Astrocyte (in vitro differentiated cells and primary cell): ENCODE measurements around the gene WDR11. TPM values are rescaled to one million over a fixed set of nuclear protein-coding genes. Genes with fewer than 3 reads are reported as not detected.

ENCODE experiments used
- DNase-seq: peaks from one replicate; pipeline ENCODE4 v3.0.0-alpha.2; 2010; ENCODE audit warnings: low read depth
- FAIRE-seq: peaks from 2 replicates; lab custom pipeline; 2011; peaks lifted over from hg19 to GRCh38; lab: Jason Lieb, UNC
- H2AFZ ChIP-seq: 2 replicates; pipeline ENCODE4 v1.6.0; 2012; ENCODE audit warnings: low read depth, low read length, inconsistent platforms
- H3K27ac ChIP-seq: 2 replicates; pipeline ENCODE4 v1.5.1; 2011; ENCODE audit warnings: low read depth, low read length, inconsistent platforms
- H3K27me3 ChIP-seq: 2 replicates; pipeline ENCODE4 v1.6.0; 2011; ENCODE audit warnings: low read length, inconsistent platforms; ENCODE audit not compliant: insufficient read depth
- H3K36me3 ChIP-seq: 2 replicates; pipeline ENCODE4 v1.5.1; 2011; ENCODE audit warnings: low read length, inconsistent platforms; ENCODE audit not compliant: insufficient read depth
- H3K4me1 ChIP-seq: 2 replicates; pipeline ENCODE4 v1.5.1; 2011; ENCODE audit warnings: low read length, inconsistent platforms; ENCODE audit not compliant: insufficient read depth
- H3K4me2 ChIP-seq: 2 replicates; pipeline ENCODE4 v1.6.0; 2012; ENCODE audit warnings: low read length, inconsistent platforms
- H3K4me3 ChIP-seq: 2 replicates; pipeline ENCODE4 v1.5.1; 2011; ENCODE audit warnings: low read depth, mild to moderate bottlenecking, low read length, inconsistent platforms; ENCODE audit not compliant: insufficient read depth
- H3K79me2 ChIP-seq: 2 replicates; pipeline ENCODE4 v1.6.0; 2012; ENCODE audit warnings: mild to moderate bottlenecking, low read length, inconsistent platforms; ENCODE audit not compliant: insufficient read depth
- H3K9ac ChIP-seq: 2 replicates; pipeline ENCODE4 v1.6.0; 2012; ENCODE audit warnings: mild to moderate bottlenecking, low read length, inconsistent platforms
- H3K9me3 ChIP-seq: 2 replicates; pipeline ENCODE4 v1.5.1; 2012; ENCODE audit warnings: low read depth, mild to moderate bottlenecking, low read length, inconsistent platforms; ENCODE audit not compliant: insufficient read depth
- H4K20me1 ChIP-seq: 2 replicates; pipeline ENCODE4 v1.6.0; 2012; ENCODE audit warnings: low read length, inconsistent platforms; ENCODE audit not compliant: insufficient read depth
- H3K27ac Mint-ChIP-seq: one replicate; pipeline ENCODE4 v1.8.0; 2021; ENCODE audit warnings: mild to moderate bottlenecking, mixed read lengths; ENCODE audit not compliant: unreplicated experiment
- H3K27me3 Mint-ChIP-seq: one replicate; pipeline ENCODE4 v1.8.0; 2021; ENCODE audit warnings: low read depth, mixed read lengths; ENCODE audit not compliant: unreplicated experiment
- H3K36me3 Mint-ChIP-seq: one replicate; pipeline ENCODE4 v1.8.0; 2021; ENCODE audit warnings: low read depth, mixed read lengths; ENCODE audit not compliant: unreplicated experiment
- H3K4me1 Mint-ChIP-seq: one replicate; pipeline ENCODE4 v1.8.0; 2021; ENCODE audit warnings: low read depth, mixed read lengths; ENCODE audit not compliant: unreplicated experiment
- H3K4me3 Mint-ChIP-seq: one replicate; pipeline ENCODE4 v1.8.0; 2021; ENCODE audit warnings: mild to moderate bottlenecking, moderate library complexity, mixed read lengths; ENCODE audit not compliant: unreplicated experiment
- H3K9me3 Mint-ChIP-seq: one replicate; pipeline ENCODE4 v1.8.0; 2021; ENCODE audit warnings: mild to moderate bottlenecking, mixed read lengths; ENCODE audit not compliant: unreplicated experiment
- CTCF ChIP-seq: IDR thresholded peaks from 2 replicates; pipeline ENCODE4 v1.5.1; 2011; ENCODE audit warnings: low read depth, mild to moderate bottlenecking, inconsistent platforms, low read length, moderate library complexity; ENCODE audit not compliant: insufficient read depth
- EZH2 ChIP-seq: IDR thresholded peaks from 2 replicates; pipeline ENCODE4 v1.6.1; 2012; ENCODE audit warnings: mild to moderate bottlenecking, low read length, inconsistent platforms; ENCODE audit not compliant: insufficient read depth
- total RNA-seq: library from RNA; stranded (reverse); gene quantifications from 2 replicates; pipeline ENCODE4 v1.2.1, GENCODE V29; 2021

Gene WDR11
- total RNA-seq, 1 donor from 2014 or later: 55.8 TPM

- H3K9me3 Mint-ChIP-seq: peaks cover 5% of the 10 kb centered on the region
- no peaks in the 10 kb centered on the region for H3K36me3 Mint-ChIP-seq
- H3K27me3 ChIP-seq: no peaks in the 10 kb centered on the region
- H4K20me1 ChIP-seq: no peaks in the 10 kb centered on the region
- H3K9me3 ChIP-seq: no peaks in the 10 kb centered on the region
- no peak for FAIRE-seq
- TF ChIP-seq CTCF (no peak), EZH2 (no peak)
- H3K27ac ChIP-seq: no peak overlapping the region
- H3K4me1 ChIP-seq: peaks cover 3% of the 10 kb centered on the region
- no peak for DNase-seq
- H3K27ac Mint-ChIP-seq: no peak overlapping the region
- H3K4me3 Mint-ChIP-seq: no peak overlapping the region
- H3K4me1 Mint-ChIP-seq: no peaks in the 10 kb centered on the region
- no peak overlapping the region for H3K4me3 ChIP-seq
- H3K9ac ChIP-seq: no peak overlapping the region
- no peaks in the 10 kb centered on the region for H3K27me3 Mint-ChIP-seq
- H3K36me3 ChIP-seq: no peaks in the 10 kb centered on the region
- H3K79me2 ChIP-seq: no peaks in the 10 kb centered on the region
- H2AFZ ChIP-seq: no peak overlapping the region
- H3K4me2 ChIP-seq: no peak overlapping the region
Observed at GRCh38 chr10:120941501-120941900, 90.3 kb downstream of the WDR11 start.

DNA sequence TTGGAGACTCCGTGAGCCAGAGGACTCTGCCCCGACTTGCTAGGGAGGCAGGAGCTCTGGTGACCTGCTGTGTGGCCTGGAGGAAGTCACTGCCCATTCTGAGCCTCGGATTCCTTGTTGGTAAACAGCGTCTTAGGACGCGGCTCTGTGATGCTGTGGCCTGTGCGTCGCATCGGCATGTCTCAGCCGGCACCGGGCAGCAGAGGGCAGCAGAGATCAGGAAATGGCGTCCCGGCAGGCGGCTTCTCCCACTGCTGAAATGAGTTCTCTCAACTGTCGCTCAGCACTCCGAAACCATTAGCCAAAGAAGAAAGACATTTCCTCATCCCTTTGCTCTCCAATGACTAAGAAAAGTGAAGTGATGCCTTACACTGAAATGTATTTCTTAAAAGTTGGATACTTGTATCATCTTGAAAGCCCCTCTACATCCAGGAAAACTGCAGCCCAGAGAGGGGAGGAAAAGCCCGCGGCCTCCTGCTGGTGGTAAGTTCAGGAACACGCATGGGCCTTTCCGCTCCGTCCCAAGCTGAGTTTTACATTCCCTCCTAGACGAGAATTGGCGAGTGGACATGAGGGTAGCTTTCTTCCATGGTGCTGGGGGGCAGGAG lies 91.7 kb downstream of the WDR11 start:
- no peak overlapping the region for H3K27ac Mint-ChIP-seq
- FAIRE-seq: peak; percentile 9
- no peaks in the 10 kb centered on the region for H3K36me3 ChIP-seq
- peak overlapping the region; percentile 46 for H3K4me3 Mint-ChIP-seq
- no peaks in the 10 kb centered on the region for H3K79me2 ChIP-seq
- H3K4me2 ChIP-seq: peak overlapping the region; percentile 74
- TF ChIP-seq CTCF: peak; percentile 83
- no peak for TF ChIP-seq EZH2
- no peaks in the 10 kb centered on the region for H3K36me3 Mint-ChIP-seq
- no peaks in the 10 kb centered on the region for H4K20me1 ChIP-seq
- H2AFZ ChIP-seq: peak overlapping the region; percentile 95
- H3K9me3 Mint-ChIP-seq: no peaks in the 10 kb centered on the region
- H3K27me3 ChIP-seq: no peaks in the 10 kb centered on the region
- no peak overlapping the region for H3K27ac ChIP-seq
- H3K4me3 ChIP-seq: no peak overlapping the region
- peak; percentile 34 for DNase-seq
- no peaks in the 10 kb centered on the region for H3K27me3 Mint-ChIP-seq
- H3K4me1 ChIP-seq: peaks cover 3% of the 10 kb centered on the region
- H3K9me3 ChIP-seq: no peaks in the 10 kb centered on the region
- H3K9ac ChIP-seq: no peak overlapping the region
- no peaks in the 10 kb centered on the region for H3K4me1 Mint-ChIP-seq

GRCh38 chr10:120943542-120943941 lies 92.4 kb downstream of the WDR11 start:
- Histone ChIP-seq H3K4me2 (no peak overlapping the region), H3K27ac (no peak overlapping the region), H3K9ac (no peak overlapping the region), H3K79me2 (no peaks in the 10 kb centered on the region), H3K36me3 (no peaks in the 10 kb centered on the region), H3K4me1 (peaks cover 3% of the 10 kb centered on the region), H4K20me1 (no peaks in the 10 kb centered on the region), H2AFZ (peak overlapping the region; percentile 95), H3K4me3 (no peak overlapping the region), H3K27me3 (no peaks in the 10 kb centered on the region), H3K9me3 (no peaks in the 10 kb centered on the region)
- no peak for FAIRE-seq
- Mint-ChIP-seq H3K9me3 (no peaks in the 10 kb centered on the region), H3K27ac (no peak overlapping the region), H3K4me1 (no peaks in the 10 kb centered on the region), H3K36me3 (no peaks in the 10 kb centered on the region), H3K4me3 (no peak overlapping the region), H3K27me3 (no peaks in the 10 kb centered on the region)
- DNase-seq: no peak
- TF ChIP-seq EZH2: no peak
- no peak for TF ChIP-seq CTCF
